SK-N-DZ (cell line): ENCODE data around the gene ATXN7L1.
A peak's percentile ranks its signal among the peaks of the same experiment; 100 is the strongest.

Experiments used
- DNase-seq: peaks from one replicate; pipeline ENCODE4 v3.0.0-alpha.2; 2015; ENCODE audit warnings: low spot score

ATXN7L1 gene

GRCh38 chr7:105829681-105830322, 46.6 kb downstream of the ATXN7L1 start:
- DNase-seq, result no peak

DNA sequence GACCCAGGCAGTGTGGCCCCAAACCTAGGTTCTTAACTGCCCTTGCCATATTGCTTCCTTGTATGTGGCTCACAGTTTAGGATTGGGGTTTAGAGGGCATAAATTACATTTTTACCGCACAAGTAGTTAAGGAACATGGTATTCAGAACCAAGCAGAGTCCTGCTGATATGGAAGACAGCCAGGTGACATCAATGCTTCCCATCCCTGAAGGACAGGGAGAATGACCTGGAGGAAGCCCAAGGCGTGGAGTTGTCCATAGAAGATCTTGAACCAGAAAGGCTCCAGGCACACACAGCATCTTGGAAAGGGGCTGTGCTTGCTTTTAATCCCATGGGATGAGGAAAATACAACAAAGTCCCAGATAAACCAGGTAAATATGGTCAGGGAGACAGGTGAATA, 48.3 kb downstream of the ATXN7L1 start:
- no peak for DNase-seq

GRCh38 chr7:105827151-105827875, 49.1 kb downstream of the ATXN7L1 start:
- DNase-seq, result no peak

DNA sequence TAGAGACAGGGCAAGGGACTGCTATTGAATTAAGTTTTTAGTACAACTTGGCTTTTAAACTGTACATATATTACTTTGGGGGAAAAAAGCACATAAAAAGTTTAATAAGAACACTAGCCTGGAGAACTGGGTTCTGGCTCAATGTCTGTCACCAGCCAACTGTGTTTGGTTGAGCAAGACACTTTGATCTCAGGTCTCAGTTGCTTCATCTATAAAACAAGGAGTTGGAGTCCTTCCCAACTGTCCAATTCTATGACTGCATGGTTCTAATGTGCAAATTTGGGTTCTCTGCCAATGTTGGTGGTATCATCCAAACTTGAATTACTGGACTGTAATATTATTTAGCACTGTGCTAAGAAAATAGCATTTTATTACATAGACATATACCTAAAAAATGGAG, 50.3 kb downstream of the ATXN7L1 start:
- DNase-seq, result no peak

DNA sequence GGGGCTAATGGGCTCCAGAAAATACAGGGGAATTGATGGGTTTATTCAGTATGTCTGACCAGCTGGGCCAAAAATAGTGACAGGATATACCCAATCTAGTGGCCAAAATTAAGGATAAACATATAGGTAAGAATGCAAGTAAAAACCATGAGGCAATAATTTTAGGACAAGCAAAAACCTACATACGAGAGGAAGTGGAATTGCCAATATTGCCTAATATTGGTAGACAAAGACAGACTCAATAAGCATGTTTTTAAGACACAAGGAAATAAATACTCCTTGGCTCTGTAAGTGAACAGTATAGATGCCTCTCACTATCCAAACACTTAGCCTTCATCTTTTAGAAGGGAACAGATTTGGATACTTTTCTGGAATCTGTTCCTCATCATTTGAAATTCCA, 51.0 kb downstream of the ATXN7L1 start:
- DNase-seq, result no peak

- no peak for DNase-seq
Observed at GRCh38 chr7:105822806-105823205, 53.6 kb downstream of the ATXN7L1 start.

DNA sequence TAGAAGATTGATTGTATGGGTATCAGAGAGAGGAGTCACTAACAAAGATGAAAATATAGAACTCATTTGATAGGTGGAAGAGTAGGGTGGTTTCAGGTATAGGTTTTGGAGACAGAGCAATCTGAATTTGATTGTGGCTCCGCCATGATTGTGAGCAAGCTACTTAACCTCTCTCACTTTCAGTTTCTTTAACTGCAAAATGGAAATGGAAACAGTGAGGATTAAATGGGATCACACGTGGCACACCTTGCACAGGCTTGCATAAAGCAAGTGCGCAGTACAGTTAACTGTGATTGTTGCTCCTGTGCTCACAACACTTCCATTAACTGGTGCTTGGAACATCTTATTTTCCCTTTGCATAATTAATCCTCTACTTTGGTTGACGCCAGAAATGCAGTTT, 54.9 kb downstream of the ATXN7L1 start:
- DNase-seq, result no peak

DNA sequence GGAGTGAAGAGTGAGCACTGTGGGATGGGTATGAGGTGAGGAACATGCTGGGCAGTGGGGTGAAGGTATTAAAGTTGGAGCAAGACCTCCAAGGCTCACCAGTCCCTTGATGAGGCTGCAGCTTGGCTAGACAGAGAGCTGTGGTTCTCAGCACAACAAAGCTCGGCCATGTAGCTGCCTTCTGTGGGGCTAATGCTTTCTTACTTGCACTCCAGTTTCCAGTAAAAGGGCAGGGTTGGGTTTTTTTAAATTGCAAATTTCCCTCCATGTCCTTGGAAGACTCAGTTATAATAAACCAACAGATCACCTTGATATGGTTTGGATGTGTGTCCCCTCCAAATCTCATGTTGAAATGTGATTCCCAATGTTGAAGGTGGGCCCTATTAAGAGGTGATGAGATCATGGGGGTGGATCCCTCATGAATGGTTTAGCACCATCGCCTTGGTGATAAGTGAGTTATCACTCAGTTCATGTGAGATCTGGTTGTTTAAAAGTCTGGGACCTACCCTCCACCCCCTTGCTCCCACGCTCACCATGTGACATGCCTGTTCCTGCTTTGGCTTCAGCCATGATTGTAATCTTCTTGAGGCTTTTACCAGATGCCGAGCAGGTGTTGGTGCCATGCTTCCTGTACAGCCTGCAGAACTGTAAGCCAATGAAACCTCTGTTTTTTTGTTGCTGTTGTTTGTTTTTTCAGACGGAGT, 55.9 kb downstream of the ATXN7L1 start:
- DNase-seq, result peak; percentile 29

DNA sequence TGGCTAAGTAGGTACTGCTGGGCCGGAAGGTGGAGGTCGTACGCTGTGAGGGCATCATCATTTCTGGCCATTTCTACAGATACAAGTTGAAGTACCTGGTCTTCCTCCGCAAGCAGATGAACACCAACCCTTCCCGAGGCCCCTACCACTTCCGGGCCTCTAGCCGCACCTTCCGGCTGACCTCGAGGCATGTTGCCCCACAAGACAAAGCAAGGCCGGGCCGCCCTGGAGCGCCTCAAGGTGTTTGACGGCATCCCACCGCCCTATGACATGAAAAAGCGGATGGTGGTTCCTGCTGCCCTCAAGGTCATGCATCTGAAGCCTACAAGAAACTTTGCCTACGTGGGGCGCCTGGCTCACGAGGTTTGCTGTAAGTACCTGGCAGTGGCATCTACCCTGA, 56.8 kb downstream of the ATXN7L1 start:
- DNase-seq, result no peak

- no peak for DNase-seq
Observed at GRCh38 chr7:105816954-105817615, 59.3 kb downstream of the ATXN7L1 start.

DNA sequence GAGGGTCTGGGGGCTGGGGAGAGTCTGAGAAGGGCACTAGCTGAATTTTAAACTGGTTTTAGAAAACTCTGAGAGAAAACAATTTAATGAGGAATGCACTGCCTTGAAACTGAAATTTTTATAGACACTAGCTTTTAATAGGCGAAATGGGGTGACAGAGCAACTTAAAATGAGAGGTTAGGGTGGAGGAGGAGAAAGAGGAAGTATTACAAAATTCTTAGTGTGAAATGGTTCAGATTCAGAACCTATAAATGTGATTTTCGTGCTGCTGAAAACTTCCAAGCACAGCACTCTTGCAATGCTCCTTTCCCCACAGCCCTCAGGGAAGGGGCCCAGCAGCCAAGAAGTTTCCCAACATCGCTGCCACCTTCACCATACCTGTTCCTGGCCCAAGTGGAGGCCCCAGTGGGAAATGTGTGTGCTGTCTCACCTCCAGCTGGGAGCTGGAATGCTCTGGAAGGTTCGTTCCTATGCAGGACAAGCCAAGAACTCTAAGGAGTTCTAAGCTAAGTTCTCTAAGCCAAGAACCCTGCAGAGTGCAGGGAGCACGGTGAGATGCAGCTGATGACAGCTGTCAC, 60.0 kb downstream of the ATXN7L1 start:
- no peak for DNase-seq

- DNase-seq, result no peak
Observed at GRCh38 chr7:105815576-105815975, 60.8 kb downstream of the ATXN7L1 start.

GRCh38 chr7:105814481-105814880, 61.9 kb downstream of the ATXN7L1 start:
- DNase-seq, result no peak

DNA sequence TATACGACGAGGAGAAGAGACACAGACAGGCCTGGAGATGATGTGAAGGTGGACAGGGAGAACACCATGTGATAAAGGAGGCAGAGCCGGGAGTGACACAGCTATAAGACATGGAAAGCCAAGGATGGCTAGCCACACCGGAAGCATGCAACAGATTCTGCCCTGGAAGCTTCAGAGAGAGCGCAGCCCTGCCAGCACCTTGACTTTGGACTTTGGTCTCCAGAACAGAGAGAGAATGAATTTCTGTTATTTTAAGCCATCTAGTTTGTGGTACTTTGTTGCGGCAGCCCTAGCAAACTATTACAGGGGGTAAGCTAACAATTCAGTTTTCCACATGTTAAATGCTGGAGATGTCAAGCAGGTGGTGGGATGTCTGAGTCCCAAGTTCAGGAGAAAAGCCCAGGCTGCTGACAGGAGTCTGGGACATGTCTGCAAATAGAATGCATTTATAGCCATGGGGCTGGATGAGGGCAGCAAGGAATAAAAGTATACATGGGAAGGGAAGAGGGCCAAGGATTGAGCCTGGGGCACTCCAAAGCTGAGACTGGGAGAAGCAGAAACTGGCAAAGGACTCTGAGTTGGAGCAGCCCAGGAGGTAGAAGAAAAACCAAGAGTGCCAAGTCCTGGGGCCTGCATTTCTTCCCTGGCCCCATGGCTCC, 65.1 kb downstream of the ATXN7L1 start:
- DNase-seq, result no peak

GRCh38 chr7:105810556-105810955, 65.8 kb downstream of the ATXN7L1 start:
- no peak for DNase-seq

DNA sequence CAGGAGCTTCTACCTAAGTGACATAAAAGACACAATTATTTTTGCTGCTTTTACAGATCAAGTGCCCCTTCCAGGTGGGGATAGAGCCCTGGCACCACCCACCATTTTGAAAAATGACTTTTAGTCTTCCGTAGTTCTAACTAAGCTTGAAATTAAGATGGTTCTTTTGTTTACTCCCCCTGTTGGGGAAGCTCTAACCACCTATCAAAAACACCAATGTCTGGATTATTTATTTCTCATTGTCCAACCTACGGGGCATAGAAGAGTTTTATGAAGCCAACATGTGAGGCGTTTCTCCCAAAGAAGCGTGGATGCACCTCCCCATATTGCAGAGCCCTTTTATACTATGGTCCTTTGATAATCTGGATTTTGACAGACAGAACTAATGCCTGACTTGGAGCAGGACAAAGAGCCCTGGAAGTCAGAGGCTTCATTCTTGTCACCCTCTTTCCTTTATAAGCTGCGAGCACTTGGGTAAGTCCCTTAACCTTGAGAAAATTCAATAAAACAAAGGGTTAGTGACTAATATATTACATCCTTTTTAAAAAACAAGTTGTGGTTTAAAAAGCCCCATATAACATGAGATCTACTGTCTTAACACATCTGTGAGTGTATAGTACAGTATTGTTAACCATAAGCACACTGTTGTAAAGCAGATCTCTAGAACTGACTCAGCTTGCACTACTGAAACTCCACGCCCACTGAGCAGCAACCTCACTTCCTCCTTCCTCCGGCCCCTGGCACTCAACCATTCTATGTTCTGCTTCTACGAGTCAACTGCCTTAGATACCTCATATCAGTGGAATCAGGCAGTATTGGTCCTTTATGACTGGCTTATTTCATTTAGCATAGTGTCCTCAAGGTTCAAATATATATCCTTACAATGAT, 67.5 kb downstream of the ATXN7L1 start:
- DNase-seq, result no peak

- DNase-seq, result no peak
Observed at GRCh38 chr7:105808209-105808608, 68.2 kb downstream of the ATXN7L1 start.

DNA sequence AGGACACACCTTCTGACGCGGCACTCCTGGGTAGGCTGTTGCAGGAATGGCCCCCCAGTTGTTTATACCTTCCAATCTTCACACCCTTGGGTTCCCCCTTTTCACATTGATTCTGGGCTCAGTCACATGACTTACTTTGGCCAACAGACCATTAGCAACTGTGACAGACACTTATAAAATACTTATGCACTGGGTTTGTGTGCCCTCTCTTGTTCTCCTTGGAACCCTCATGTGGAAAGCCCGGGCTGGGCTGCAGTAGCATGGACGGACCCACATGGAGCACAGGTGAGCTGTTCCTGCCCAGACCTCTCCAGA, 69.0 kb downstream of the ATXN7L1 start:
- DNase-seq, result no peak

- DNase-seq, result no peak
Observed at GRCh38 chr7:105806592-105807447, 69.6 kb downstream of the ATXN7L1 start.
